SK-N-SH (cell line): Measurements from ENCODE around the gene EVI5. TPM values are rescaled to one million over a fixed set of nuclear protein-coding genes. Genes with fewer than 3 reads are reported as not detected.

ENCODE experiments used
- CTCF ChIA-PET: fragments of 300-600, 350-600 bp; formaldehyde crosslinking; extraction: SDS; loops from one replicate; lab custom pipeline; 2021; lab: Yijun Ruan, JAX
- POLR2A ChIA-PET: fragments of 350-600 bp; sonication (Branson Sonifier 250); formaldehyde crosslinking; extraction: SDS; loops from one replicate; lab custom pipeline; 2020; ENCODE audit warnings: antibody characterized with exemption, inconsistent platforms; lab: Yijun Ruan, JAX
- DNase-seq: peaks from one replicate; pipeline ENCODE4 v3.0.0; 2012
- H2AFZ ChIP-seq: fragments of 200-600 bp; sonication (generic); 2 replicates; pipeline ENCODE4 v1.8.1; 2016; ENCODE audit warnings: antibody characterized with exemption, mild to moderate bottlenecking, low read depth
- H3F3A ChIP-seq: fragments of 200-600 bp; sonication (generic); replicated peaks from 2 replicates; pipeline ENCODE3; 2016; ENCODE audit warnings: antibody characterized with exemption, mild to moderate bottlenecking; ENCODE audit not compliant: insufficient read depth
- H3K27ac ChIP-seq, 2 experiments: fragments of 200-500 bp in 1 of 2; fragments of 200-600 bp in 1 of 2; sonication (Bioruptor generic) in 1 of 2; sonication (generic), shearing (Covaris generic) in 1 of 2; 2 replicates each; pipeline versions ENCODE4 v1.5.1 to v1.6.1; 2014 to 2016; ENCODE audit warnings: low read depth in 2 of 2, inconsistent platforms in 1 of 2, low read length in 1 of 2, mild to moderate bottlenecking in 1 of 2, mixed read lengths in 1 of 2
- H3K27me3 ChIP-seq: fragments of 200-600 bp; sonication (generic), shearing (Covaris generic); 2 replicates; pipeline ENCODE4 v1.6.1; 2016; ENCODE audit warnings: mixed run types; ENCODE audit not compliant: insufficient read depth
- H3K36me3 ChIP-seq, 2 experiments: fragments of 200-500 bp in 1 of 2; fragments of 200-600 bp in 1 of 2; sonication (Bioruptor generic) in 1 of 2; sonication (generic) in 1 of 2; replicated peaks in 1 of 2; 2 replicates each; pipeline versions ENCODE3 to v1.5.1; 2014 to 2016; ENCODE audit warnings: low read length in 1 of 2, mild to moderate bottlenecking in 1 of 2; ENCODE audit not compliant: insufficient read depth in 2 of 2, control insufficient read depth in 1 of 2
- H3K4me1 ChIP-seq, 2 experiments: fragments of 200-500 bp in 1 of 2; fragments of 200-600 bp in 1 of 2; sonication (Bioruptor generic) in 1 of 2; sonication (generic), shearing (Covaris generic) in 1 of 2; 2 replicates each; pipeline versions ENCODE4 v1.5.1 to v1.6.1; 2014 to 2016; ENCODE audit warnings: low read depth in 1 of 2, low read length in 1 of 2, mixed run types in 1 of 2; ENCODE audit not compliant: insufficient read depth in 2 of 2, control insufficient read depth in 1 of 2
- H3K4me2 ChIP-seq: fragments of 200-600 bp; sonication (generic), shearing (Covaris generic); 2 replicates; pipeline ENCODE4 v1.6.1; 2017; ENCODE audit warnings: mixed run types
- H3K4me3 ChIP-seq, 2 experiments: fragments of 200-500 bp in 1 of 2; fragments of 200-600 bp in 1 of 2; sonication (Bioruptor generic) in 1 of 2; sonication (generic), shearing (Covaris generic) in 1 of 2; 2 replicates each; pipeline versions ENCODE4 v1.5.1 to v1.8.1; 2014 to 2016; ENCODE audit warnings: low read depth in 2 of 2, inconsistent platforms in 1 of 2, low read length in 1 of 2, mild to moderate bottlenecking in 1 of 2, mixed read lengths in 1 of 2, moderate library complexity in 1 of 2
- H3K79me2 ChIP-seq: fragments of 200-600 bp; sonication (generic); 2 replicates; pipeline ENCODE4 v1.8.1; 2017; ENCODE audit warnings: mild to moderate bottlenecking; ENCODE audit not compliant: insufficient read depth
- H3K9ac ChIP-seq: fragments of 200-600 bp; sonication (generic); 2 replicates; pipeline ENCODE4 v1.6.1; 2017; ENCODE audit warnings: mixed run types
- H3K9me2 ChIP-seq: fragments of 200-600 bp; sonication (generic); 2 replicates; pipeline ENCODE4 v1.6.1; 2017; ENCODE audit warnings: mixed run types
- H3K9me3 ChIP-seq: fragments of 200-600 bp; sonication (generic); 2 replicates; pipeline ENCODE4 v1.6.1; 2017; ENCODE audit warnings: mixed run types, mild to moderate bottlenecking, moderate library complexity
- H4K20me1 ChIP-seq: fragments of 200-600 bp; sonication (generic); 2 replicates; pipeline ENCODE4 v1.6.1; 2017; ENCODE audit warnings: mild to moderate bottlenecking, mixed run types; ENCODE audit not compliant: insufficient read depth
- CHD2 ChIP-seq: fragments of 150-350 bp; IDR thresholded peaks from 2 replicates; pipeline ENCODE4 v1.6.1; 2018; ENCODE audit warnings: low read length; ENCODE audit not compliant: partially characterized antibody
- ELF1 ChIP-seq: IDR thresholded peaks from 2 replicates; pipeline ENCODE4 v1.4.0; 2012
- EP300 ChIP-seq, 2 experiments: IDR thresholded peaks; 2 replicates each; pipeline versions ENCODE4 v1.4.0 to v1.6.1; 2012; ENCODE audit warnings: borderline replicate concordance in 1 of 2, low read depth in 1 of 2, low read length in 1 of 2
- EZH2phosphoT487 ChIP-seq: fragments of 200-600 bp; sonication (generic); IDR thresholded peaks from 2 replicates; pipeline ENCODE4 v1.6.1; 2017; ENCODE audit warnings: low read depth, mixed run types, mild to moderate bottlenecking, antibody characterized with exemption, moderate library complexity, borderline replicate concordance
- FOSL2 ChIP-seq: IDR thresholded peaks from 2 replicates; pipeline ENCODE4 v1.4.0; 2012; ENCODE audit warnings: low read depth, mild to moderate bottlenecking, moderate library complexity, borderline replicate concordance
- FOXJ3 ChIP-seq: sonication (generic); formaldehyde crosslinking; IDR thresholded peaks from 2 replicates; pipeline ENCODE4 v1.5.1; 2020; ENCODE audit warnings: mild to moderate bottlenecking, missing genetic modification reagents
- GABPA ChIP-seq: IDR thresholded peaks from 2 replicates; pipeline ENCODE4 v1.4.0; 2012; ENCODE audit warnings: low read depth, mild to moderate bottlenecking
- GATA2 ChIP-seq: sonication (generic); formaldehyde crosslinking; IDR thresholded peaks from 2 replicates; pipeline ENCODE4 v1.5.0; 2020; ENCODE audit warnings: mild to moderate bottlenecking, missing genetic modification reagents
- JUND ChIP-seq: IDR thresholded peaks from 2 replicates; pipeline ENCODE4 v1.4.0; 2012
- MXI1 ChIP-seq: IDR thresholded peaks from 2 replicates; pipeline ENCODE4 v1.6.1; 2012; ENCODE audit warnings: mild to moderate bottlenecking, low read depth, low read length, improper control_type of control experiment
- PBX3 ChIP-seq: IDR thresholded peaks from 2 replicates; pipeline ENCODE4; 2012
- POLR2AphosphoS5 ChIP-seq: IDR thresholded peaks from 2 replicates; pipeline ENCODE4 v1.6.1; 2012; ENCODE audit warnings: low read depth, low read length
- REST ChIP-seq: IDR thresholded peaks from 2 replicates; pipeline ENCODE4 v1.6.1; 2012; ENCODE audit warnings: mild to moderate bottlenecking, low read depth, low read length, moderate library complexity
- RFX5 ChIP-seq: IDR thresholded peaks from 2 replicates; pipeline ENCODE4 v1.6.1; 2012; ENCODE audit warnings: mild to moderate bottlenecking, improper control_type of control experiment, low read length
- SIN3A ChIP-seq: IDR thresholded peaks from 2 replicates; pipeline ENCODE4 v1.6.1; 2012; ENCODE audit warnings: low read depth, mild to moderate bottlenecking, low read length, moderate library complexity, borderline replicate concordance
- TAF1 ChIP-seq: IDR thresholded peaks from 2 replicates; pipeline ENCODE4 v1.6.1; 2012; ENCODE audit warnings: low read depth, mild to moderate bottlenecking, low read length, moderate library complexity, borderline replicate concordance
- USF1 ChIP-seq: IDR thresholded peaks from 2 replicates; pipeline ENCODE4 v1.4.0; 2012; ENCODE audit warnings: low read depth, borderline replicate concordance
- YY1 ChIP-seq: IDR thresholded peaks from 2 replicates; pipeline ENCODE4 v1.4.0; 2012; ENCODE audit warnings: low read depth, mild to moderate bottlenecking
- WGBS: methylation state at CpG from one replicate; pipeline ENCODE4 v1.1.6; 2017; ENCODE audit warnings: low lambda C conversion rate; 5-methylcytosine and 5-hydroxymethylcytosine counted together
- polyA plus RNA-seq, 3 experiments: library from polyadenylated mRNA; depleted of rRNA; stranded (reverse); fragments of >200 nt; gene quantifications; 2 replicates each; pipeline ENCODE4 v1.2.3, GENCODE V29; 2012
- TF ChIP-seq, protein P1 (sequence below): fragments of 200-600 bp; sonication (generic); IDR thresholded peaks from 2 replicates; pipeline ENCODE4 v1.6.1; 2017; ENCODE audit warnings: antibody characterized with exemption, mild to moderate bottlenecking, moderate library complexity
- TF ChIP-seq, protein P2 (sequence below): fragments of 150-350 bp; IDR thresholded peaks from 2 replicates; pipeline ENCODE4 v1.6.1; 2017; ENCODE audit warnings: antibody characterized with exemption, low read length, low read depth, borderline replicate concordance

Gene EVI5
- polyA plus RNA-seq, 1 of the 3 experiments (the other 2 are of a cell fraction) = 5.7 TPM

DNA sequence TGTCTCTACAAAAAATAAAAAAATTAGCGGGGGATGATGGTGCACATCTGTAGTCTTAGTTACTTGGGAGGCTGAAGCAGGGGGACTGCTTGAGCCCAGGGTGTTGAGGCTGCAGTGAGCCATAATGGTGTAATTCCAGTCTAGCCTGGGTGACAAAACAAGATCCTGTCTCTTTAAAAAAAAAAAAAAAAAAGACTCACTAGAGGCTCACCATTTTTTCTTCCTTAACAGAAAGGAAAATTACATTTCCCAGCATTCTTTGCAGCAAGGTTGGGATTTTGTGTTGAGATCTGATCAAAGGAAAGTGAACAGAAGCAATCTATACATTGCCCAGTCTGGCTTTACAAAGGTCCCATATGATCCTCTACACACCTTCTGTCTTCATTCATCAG lies 319.7 kb downstream of the EVI5 start:
- H3K4me3 ChIP-seq = no peak overlapping the region
- no peaks in the 10 kb centered on the region; the same call in 1 of the 2 replicates for H3K27me3 ChIP-seq
- no peaks in the 10 kb centered on the region for H3K4me1 ChIP-seq
- no peaks in the 10 kb centered on the region for H3K79me2 ChIP-seq
- H3K36me3 ChIP-seq = no peaks in the 10 kb centered on the region
- H3K27ac ChIP-seq = no peak overlapping the region
- DNase-seq = no peak
- no peaks in the 10 kb centered on the region for H3K9me3 ChIP-seq
- no peak overlapping the region for H2AFZ ChIP-seq
- no peaks in the 10 kb centered on the region for H4K20me1 ChIP-seq
- no peak overlapping the region for H3K9ac ChIP-seq
- no peaks in the 10 kb centered on the region for H3F3A ChIP-seq
- no peaks in the 10 kb centered on the region for H3K9me2 ChIP-seq
- WGBS = 75% methylated on average over 1 of the region's 1 CpG
- H3K4me2 ChIP-seq = no peak overlapping the region
- ChIA-PET POLR2A (no interaction called here), CTCF (no interaction called here)
- TF ChIP-seq MXI1 (no peak), ELF1 (no peak), PBX3 (no peak), POLR2AphosphoS5 (no peak), FOXJ3 (CRISPR knock-in tag) (no peak), GATA2 (CRISPR knock-in tag) (no peak), USF1 (no peak), TAF1 (no peak), CHD2 (no peak), EP300 (IDR thresholded peaks at IDR 0.05; ENCODE audit: borderline replicate concordance in 1 of 2, low read depth in 1 of 2, low read length in 1 of 2) (no peak), JUND (no peak), YY1 (no peak), FOSL2 (no peak), SIN3A (no peak), RFX5 (no peak), EZH2phosphoT487 (no peak), REST (no peak), GABPA (no peak)
- TF ChIP-seq, protein P1, sequence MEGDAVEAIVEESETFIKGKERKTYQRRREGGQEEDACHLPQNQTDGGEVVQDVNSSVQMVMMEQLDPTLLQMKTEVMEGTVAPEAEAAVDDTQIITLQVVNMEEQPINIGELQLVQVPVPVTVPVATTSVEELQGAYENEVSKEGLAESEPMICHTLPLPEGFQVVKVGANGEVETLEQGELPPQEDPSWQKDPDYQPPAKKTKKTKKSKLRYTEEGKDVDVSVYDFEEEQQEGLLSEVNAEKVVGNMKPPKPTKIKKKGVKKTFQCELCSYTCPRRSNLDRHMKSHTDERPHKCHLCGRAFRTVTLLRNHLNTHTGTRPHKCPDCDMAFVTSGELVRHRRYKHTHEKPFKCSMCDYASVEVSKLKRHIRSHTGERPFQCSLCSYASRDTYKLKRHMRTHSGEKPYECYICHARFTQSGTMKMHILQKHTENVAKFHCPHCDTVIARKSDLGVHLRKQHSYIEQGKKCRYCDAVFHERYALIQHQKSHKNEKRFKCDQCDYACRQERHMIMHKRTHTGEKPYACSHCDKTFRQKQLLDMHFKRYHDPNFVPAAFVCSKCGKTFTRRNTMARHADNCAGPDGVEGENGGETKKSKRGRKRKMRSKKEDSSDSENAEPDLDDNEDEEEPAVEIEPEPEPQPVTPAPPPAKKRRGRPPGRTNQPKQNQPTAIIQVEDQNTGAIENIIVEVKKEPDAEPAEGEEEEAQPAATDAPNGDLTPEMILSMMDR = no peak
- TF ChIP-seq, protein P2, sequence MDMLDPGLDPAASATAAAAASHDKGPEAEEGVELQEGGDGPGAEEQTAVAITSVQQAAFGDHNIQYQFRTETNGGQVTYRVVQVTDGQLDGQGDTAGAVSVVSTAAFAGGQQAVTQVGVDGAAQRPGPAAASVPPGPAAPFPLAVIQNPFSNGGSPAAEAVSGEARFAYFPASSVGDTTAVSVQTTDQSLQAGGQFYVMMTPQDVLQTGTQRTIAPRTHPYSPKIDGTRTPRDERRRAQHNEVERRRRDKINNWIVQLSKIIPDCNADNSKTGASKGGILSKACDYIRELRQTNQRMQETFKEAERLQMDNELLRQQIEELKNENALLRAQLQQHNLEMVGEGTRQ = no peak
- TF ChIP-seq, all 33 proteins: peak for 0
